Activated CD8-positive, alpha-beta T cell treated with anti-CD3 and anti-CD28 coated beads for 36 hours (primary cell): ENCODE data around the gene ZDHHC22. TPM values are rescaled to one million over a fixed set of nuclear protein-coding genes. Genes with fewer than 3 reads are reported as not detected.

Experiments used
- ATAC-seq: fragments of 200-7000 bp; cut with Tn5 transposase; one replicate; pipeline ENCODE4 v1.10.0; 2021; ENCODE audit warnings: mild to moderate bottlenecking, moderate library complexity
- CTCF ChIA-PET: fragments of 350-600 bp; sonication (Branson Sonifier 250); formaldehyde crosslinking; loops from one replicate; lab custom pipeline; 2021; ENCODE audit warnings: antibody characterized with exemption; lab: Charles Lee
- POLR2A ChIA-PET: fragments of 350-600 bp; sonication (Branson Sonifier 250); formaldehyde crosslinking; loops from one replicate; lab custom pipeline; 2021; ENCODE audit warnings: antibody characterized with exemption; lab: Charles Lee
- DNase-seq: peaks from one replicate; pipeline ENCODE4 v3.0.0-alpha.2; 2020
- H3K27ac Mint-ChIP-seq: one replicate; pipeline ENCODE4 v1.8.0; 2021; ENCODE audit warnings: mild to moderate bottlenecking, mixed read lengths
- H3K27me3 Mint-ChIP-seq: one replicate; pipeline ENCODE4 v1.8.0; 2021; ENCODE audit warnings: mixed read lengths
- H3K36me3 Mint-ChIP-seq: one replicate; pipeline ENCODE4 v1.8.0; 2021; ENCODE audit warnings: low read depth, mixed read lengths
- H3K4me1 Mint-ChIP-seq: one replicate; pipeline ENCODE4 v1.8.0; 2021; ENCODE audit warnings: low read depth, mixed read lengths
- H3K4me3 Mint-ChIP-seq: one replicate; pipeline ENCODE4 v1.8.0; 2021; ENCODE audit warnings: mild to moderate bottlenecking, moderate library complexity, mixed read lengths
- H3K9me3 Mint-ChIP-seq: one replicate; pipeline ENCODE4 v1.8.0; 2021; ENCODE audit warnings: mixed read lengths
- CTCF ChIP-seq: fragments of 200-600 bp; IDR thresholded peaks from one replicate; pipeline ENCODE4 v1.8.0; 2022; ENCODE audit warnings: antibody characterized with exemption, mild to moderate bottlenecking
- intact Hi-C: fragments of 100-400 bp; cut with micrococcal nuclease; formaldehyde crosslinking; loops from one replicate; pipeline ENCODE4 v1.10.0; 2022
- total RNA-seq, 2 experiments: library from RNA; stranded (reverse); gene quantifications; one replicate each; pipeline ENCODE4 v1.2.3, GENCODE V29; 2021

ZDHHC22 gene
- total RNA-seq, 2 experiments from 2014 or later = not detected

GRCh38 chr14:77114609-77115008, 27.0 kb downstream of the ZDHHC22 start:
- no peak for TF ChIP-seq CTCF
- Mint-ChIP-seq H3K4me1 (peaks cover under 1% of the 10 kb centered on the region), H3K9me3 (no peaks in the 10 kb centered on the region), H3K4me3 (no peak overlapping the region), H3K27ac (no peak overlapping the region), H3K27me3 (no peaks in the 10 kb centered on the region), H3K36me3 (peaks cover 18% of the 10 kb centered on the region)
- ChIA-PET POLR2A (interaction anchor here (0.7 to 1.7 kb wide), 2 partner anchors 9 to 19 kb away, joined by 3 to 5 read pairs; no protein-coding TSS in a partner anchor), CTCF (interaction anchor here (1.0 to 1.4 kb wide), 4 partner anchors 10 to 202 kb away, joined by 3 to 4 read pairs (median 4); no protein-coding TSS in a partner anchor)
- DNase-seq (no peak), ATAC-seq (no peak)
- intact Hi-C loops = no loop called here

GRCh38 chr14:77113644-77114043, 27.9 kb downstream of the ZDHHC22 start:
- ATAC-seq = no peak
- Mint-ChIP-seq H3K27me3 (no peaks in the 10 kb centered on the region), H3K27ac (no peak overlapping the region), H3K36me3 (peaks cover 15% of the 10 kb centered on the region), H3K4me3 (no peak overlapping the region), H3K4me1 (no peaks in the 10 kb centered on the region), H3K9me3 (no peaks in the 10 kb centered on the region)
- ChIA-PET POLR2A (interaction anchor here (0.5 to 1.7 kb wide), 2 partner anchors 10 to 1613 kb away, joined by 4 to 5 read pairs; no protein-coding TSS in a partner anchor), CTCF (interaction anchor here (0.8 to 4.7 kb wide), 7 partner anchors 8 to 241 kb away, joined by 3 to 23 read pairs (median 3); no protein-coding TSS in a partner anchor)
- no peak for TF ChIP-seq CTCF
- intact Hi-C loops = no loop called here
- no peak for DNase-seq

GRCh38 chr14:77111021-77111420, 30.6 kb downstream of the ZDHHC22 start:
- Mint-ChIP-seq H3K27me3 (no peaks in the 10 kb centered on the region), H3K27ac (no peak overlapping the region), H3K9me3 (no peaks in the 10 kb centered on the region), H3K4me1 (no peaks in the 10 kb centered on the region), H3K4me3 (no peak overlapping the region), H3K36me3 (peaks cover 21% of the 10 kb centered on the region)
- ChIA-PET POLR2A (interaction anchor here (1.2 kb wide), 1 partner anchor 14 kb away, joined by 4 read pairs; no protein-coding TSS in a partner anchor), CTCF (interaction anchor here (1.0 to 4.7 kb wide), 4 partner anchors 13 to 40 kb away, joined by 3 to 23 read pairs (median 5); no protein-coding TSS in a partner anchor)
- no peak for TF ChIP-seq CTCF
- DNase-seq (no peak), ATAC-seq (no peak)
- intact Hi-C loops = no loop called here

- Mint-ChIP-seq H3K4me3 (no peak overlapping the region), H3K27me3 (no peaks in the 10 kb centered on the region), H3K36me3 (peaks cover 20% of the 10 kb centered on the region), H3K4me1 (no peaks in the 10 kb centered on the region), H3K9me3 (no peaks in the 10 kb centered on the region), H3K27ac (no peak overlapping the region)
- DNase-seq (no peak), ATAC-seq (no peak)
- intact Hi-C loops = no loop called here
- no peak for TF ChIP-seq CTCF
- ChIA-PET POLR2A (interaction anchor here (1.2 kb wide), 1 partner anchor 13 kb away, joined by 4 read pairs; no protein-coding TSS in a partner anchor), CTCF (interaction anchor here (1.0 to 4.7 kb wide), 3 partner anchors 13 to 41 kb away, joined by 3 to 23 read pairs (median 7); no protein-coding TSS in a partner anchor)
These were observed 31.3 kb downstream of the ZDHHC22 start for GRCh38 chr14:77110286-77110685.

GRCh38 chr14:77109656-77110055, 31.9 kb downstream of the ZDHHC22 start:
- Mint-ChIP-seq H3K27me3 (no peaks in the 10 kb centered on the region), H3K4me3 (no peak overlapping the region), H3K27ac (no peak overlapping the region), H3K36me3 (peaks cover 17% of the 10 kb centered on the region), H3K4me1 (no peaks in the 10 kb centered on the region), H3K9me3 (no peaks in the 10 kb centered on the region)
- ChIA-PET CTCF (interaction anchor here (1.0 to 4.7 kb wide), 7 partner anchors 12 to 206 kb away, joined by 3 to 23 read pairs (median 5); no protein-coding TSS in a partner anchor), POLR2A (interaction anchor here (1.0 to 1.2 kb wide), 2 partner anchors 9 to 12 kb away, joined by 3 to 4 read pairs; no protein-coding TSS in a partner anchor)
- ATAC-seq (no peak), DNase-seq (no peak)
- TF ChIP-seq CTCF = no peak
- intact Hi-C loops = no loop called here
